H9 (cell line): ENCODE results near the gene WDR70. TPM values are rescaled to one million over a fixed set of nuclear protein-coding genes. Genes with fewer than 3 reads are reported as not detected.

Experiments used
- DNase-seq: peaks from one replicate; pipeline ENCODE4 v3.0.0-alpha.2; 2017
- H2AFZ ChIP-seq: one replicate; pipeline ENCODE4 v1.6.1; 2013; ENCODE audit warnings: mild to moderate bottlenecking, low read length, control low read depth, moderate library complexity
- H2AK5ac ChIP-seq: 2 replicates; pipeline ENCODE4 v1.6.1; 2013; ENCODE audit warnings: low read length, control low read depth, mixed read lengths; ENCODE audit not compliant: insufficient read length
- H2BK120ac ChIP-seq: one replicate; pipeline ENCODE4 v1.6.1; 2013; ENCODE audit warnings: low read depth, mild to moderate bottlenecking, low read length, control low read depth, inconsistent platforms; ENCODE audit not compliant: poor library complexity, severe bottlenecking
- H2BK12ac ChIP-seq: 2 replicates; pipeline ENCODE4 v1.6.1; 2013; ENCODE audit warnings: low read length, control low read depth, mixed read lengths, low read depth; ENCODE audit not compliant: insufficient read length
- H2BK15ac ChIP-seq: 2 replicates; pipeline ENCODE4 v1.6.1; 2013; ENCODE audit warnings: low read depth, low read length, control low read depth
- H2BK20ac ChIP-seq: one replicate; pipeline ENCODE4 v1.6.1; 2013; ENCODE audit warnings: low read depth, mild to moderate bottlenecking, low read length, control low read depth, inconsistent platforms; ENCODE audit not compliant: poor library complexity, severe bottlenecking
- H2BK5ac ChIP-seq: 2 replicates; pipeline ENCODE4 v1.6.1; 2013; ENCODE audit warnings: low read length, control low read depth, mixed read lengths; ENCODE audit not compliant: insufficient read length
- H3K14ac ChIP-seq: 2 replicates; pipeline ENCODE4 v1.6.1; 2013; ENCODE audit warnings: low read length, control low read depth; ENCODE audit not compliant: insufficient read depth
- H3K18ac ChIP-seq: 2 replicates; pipeline ENCODE4 v1.6.1; 2013; ENCODE audit warnings: low read depth, mild to moderate bottlenecking, mixed read lengths, low read length, control low read depth; ENCODE audit not compliant: insufficient read length
- H3K23ac ChIP-seq: 2 replicates; pipeline ENCODE4 v1.6.1; 2013; ENCODE audit warnings: low read length, control low read depth, mixed read lengths, low read depth; ENCODE audit not compliant: insufficient read length
- H3K23me2 ChIP-seq: 2 replicates; pipeline ENCODE4 v1.6.1; 2013; ENCODE audit warnings: low read depth, mild to moderate bottlenecking, mixed read lengths, low read length, control low read depth; ENCODE audit not compliant: insufficient read length, poor library complexity, severe bottlenecking
- H3K27ac ChIP-seq: 2 replicates; pipeline ENCODE4 v1.5.1; 2013; ENCODE audit warnings: low read length, control low read depth, mixed read lengths, low read depth; ENCODE audit not compliant: insufficient read length
- H3K27me3 ChIP-seq: 2 replicates; pipeline ENCODE4 v1.6.1; 2013; ENCODE audit warnings: low read length, control low read depth, inconsistent platforms; ENCODE audit not compliant: insufficient read depth
- H3K4ac ChIP-seq: 2 replicates; pipeline ENCODE4 v1.6.1; 2013; ENCODE audit warnings: low read depth, mild to moderate bottlenecking, control low read depth, inconsistent platforms, low read length, moderate library complexity
- H3K4me1 ChIP-seq: 2 replicates; pipeline ENCODE4 v1.6.1; 2013; ENCODE audit warnings: low read length, control low read depth, inconsistent platforms; ENCODE audit not compliant: insufficient read depth
- H3K4me2 ChIP-seq: 2 replicates; pipeline ENCODE4 v1.6.1; 2013; ENCODE audit warnings: low read length, control low read depth, mixed read lengths; ENCODE audit not compliant: insufficient read length, insufficient read depth
- H3K56ac ChIP-seq: 2 replicates; pipeline ENCODE4 v1.6.1; 2013; ENCODE audit warnings: low read depth, mild to moderate bottlenecking, mixed read lengths, low read length, control low read depth; ENCODE audit not compliant: insufficient read length
- H3K79me1 ChIP-seq: 2 replicates; pipeline ENCODE4 v1.6.1; 2013; ENCODE audit warnings: low read depth, mild to moderate bottlenecking, moderate library complexity, low read length, control low read depth, inconsistent platforms; ENCODE audit not compliant: insufficient read depth, poor library complexity, severe bottlenecking
- H3K79me2 ChIP-seq: 2 replicates; pipeline ENCODE4 v1.6.1; 2013; ENCODE audit warnings: low read length, control low read depth, inconsistent platforms; ENCODE audit not compliant: insufficient read depth
- H3K9ac ChIP-seq: 2 replicates; pipeline ENCODE4 v1.6.1; 2013; ENCODE audit warnings: low read length, control low read depth, mixed read lengths; ENCODE audit not compliant: insufficient read length; ENCODE audit errors: extremely low read depth
- H3K9me3 ChIP-seq: one replicate; pipeline ENCODE4 v1.6.1; 2013; ENCODE audit warnings: low read depth, low read length, inconsistent platforms; ENCODE audit not compliant: control insufficient read depth
- H3T11ph ChIP-seq: one replicate; pipeline ENCODE4 v1.6.1; 2013; ENCODE audit warnings: mild to moderate bottlenecking, low read length, control low read depth, inconsistent platforms
- H4K20me1 ChIP-seq: one replicate; pipeline ENCODE4 v1.6.1; 2013; ENCODE audit not compliant: control insufficient read depth, insufficient read length, insufficient read depth
- H4K5ac ChIP-seq: 2 replicates; pipeline ENCODE4 v1.6.1; 2013; ENCODE audit warnings: low read depth, mild to moderate bottlenecking, mixed read lengths, low read length, control low read depth; ENCODE audit not compliant: insufficient read length
- H4K8ac ChIP-seq: replicated peaks from 2 replicates; pipeline ENCODE4 v1.6.1; 2013; ENCODE audit warnings: low read length, control low read depth, mixed read lengths, low read depth; ENCODE audit not compliant: insufficient read length
- H4K91ac ChIP-seq: 2 replicates; pipeline ENCODE4 v1.6.1; 2013; ENCODE audit warnings: low read depth, mild to moderate bottlenecking, moderate library complexity, mixed read lengths, low read length, control low read depth; ENCODE audit not compliant: insufficient read length
- H3K27ac Mint-ChIP-seq, 3 experiments: 2 replicates in 2 of 3; 3 replicates in 1 of 3; pipeline ENCODE4 v1.8.0; 2020 to 2021; ENCODE audit warnings: mixed read lengths in 3 of 3, mild to moderate bottlenecking in 1 of 3, moderate library complexity in 1 of 3
- H3K27me3 Mint-ChIP-seq: 2 replicates; pipeline ENCODE4 v1.8.0; 2021; ENCODE audit warnings: low read depth, mild to moderate bottlenecking, moderate library complexity, mixed read lengths
- H3K36me3 Mint-ChIP-seq, 3 experiments: 2 replicates in 2 of 3; 3 replicates in 1 of 3; pipeline ENCODE4 v1.8.0; 2020 to 2021; ENCODE audit warnings: low read depth in 3 of 3, mixed read lengths in 3 of 3; ENCODE audit not compliant: insufficient read depth in 1 of 3
- H3K4me1 Mint-ChIP-seq, 2 experiments: 2 replicates each; pipeline ENCODE4 v1.8.0; 2020; ENCODE audit warnings: mixed read lengths in 2 of 2
- H3K4me3 Mint-ChIP-seq, 2 experiments: 2 replicates in 1 of 2; 3 replicates in 1 of 2; pipeline ENCODE4 v1.8.0; 2020 to 2021; ENCODE audit warnings: mild to moderate bottlenecking in 2 of 2, mixed read lengths in 2 of 2, moderate library complexity in 1 of 2
- H3K9me3 Mint-ChIP-seq, 2 experiments: 2 replicates in 1 of 2; 3 replicates in 1 of 2; pipeline ENCODE4 v1.8.0; 2020; ENCODE audit warnings: mild to moderate bottlenecking in 2 of 2, mixed read lengths in 2 of 2, moderate library complexity in 1 of 2
- CTCF ChIP-seq: fragments of 200-600 bp; sonication (generic); conservative IDR thresholded peaks from 3 replicates; pipeline ENCODE4 v1.8.0; 2021; ENCODE audit warnings: antibody characterized with exemption, mild to moderate bottlenecking
- WGBS: extraction: QIAGEN DNeasy Blood & Tissue Kit; methylation state at CpG from one replicate; pipeline ENCODE4 v1.1.7; 2013; ENCODE audit warnings: missing lambda C conversion rate, low lambda C conversion rate, mixed read lengths; ENCODE audit not compliant: insufficient read length; ENCODE audit errors: extremely low coverage; 5-methylcytosine and 5-hydroxymethylcytosine counted together
- total RNA-seq: library from RNA; stranded (reverse); gene quantifications from 2 replicates; pipeline ENCODE4 v1.2.1, GENCODE V29; 2021

The WDR70 gene
- total RNA-seq, 1 experiment from 2014 or later = 38.1 TPM

DNA sequence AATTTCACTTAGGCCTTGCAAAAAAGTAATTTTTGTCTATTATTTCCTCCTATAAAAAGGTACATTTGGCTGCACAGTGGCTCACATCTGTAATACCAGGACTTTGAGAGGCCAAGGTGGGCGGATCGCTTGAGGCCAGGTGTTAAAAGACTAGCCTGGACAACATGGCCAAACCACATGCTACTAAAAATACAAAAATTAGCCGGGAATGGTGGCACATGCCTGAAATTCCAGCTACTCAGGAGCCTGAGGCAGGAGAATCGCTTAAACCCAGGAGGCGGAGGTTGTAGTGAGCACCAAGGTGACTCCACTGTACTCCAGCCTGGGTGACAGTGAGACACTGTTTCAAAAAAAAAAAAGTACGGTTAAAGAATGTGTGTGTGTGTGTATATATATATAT, 24.0 kb upstream of the WDR70 start:
- no peaks in the 10 kb centered on the region for H3K27me3 ChIP-seq
- no CpG with 5 or more reads among the region's 6 CpGs for WGBS
- H3K4ac ChIP-seq = no peak overlapping the region
- no peak overlapping the region for H3K27ac Mint-ChIP-seq
- H3K4me1 Mint-ChIP-seq = no peaks in the 10 kb centered on the region
- H3K56ac ChIP-seq = no peak overlapping the region
- H2BK12ac ChIP-seq = no peak overlapping the region
- no peak overlapping the region for H2BK15ac ChIP-seq
- no peak overlapping the region for H3K27ac ChIP-seq
- H2BK120ac ChIP-seq = no peak overlapping the region
- no peak overlapping the region for H2BK5ac ChIP-seq
- no peak overlapping the region for H2BK20ac ChIP-seq
- H3K4me1 ChIP-seq = no peaks in the 10 kb centered on the region
- H3K79me1 ChIP-seq = no peaks in the 10 kb centered on the region
- no peaks in the 10 kb centered on the region for H3K9me3 ChIP-seq
- H3K4me3 Mint-ChIP-seq = no peak overlapping the region
- H3K79me2 ChIP-seq = no peaks in the 10 kb centered on the region; the same call in 1 of the 2 replicates
- no peak overlapping the region for H4K91ac ChIP-seq
- no peaks in the 10 kb centered on the region for H4K20me1 ChIP-seq
- no peak overlapping the region for H3K23ac ChIP-seq
- no peaks in the 10 kb centered on the region for H3K9me3 Mint-ChIP-seq
- H2AK5ac ChIP-seq = no peak overlapping the region
- H3K27me3 Mint-ChIP-seq = no peaks in the 10 kb centered on the region
- DNase-seq = no peak
- H3K14ac ChIP-seq = no peak overlapping the region
- no peaks in the 10 kb centered on the region for H3K23me2 ChIP-seq
- H3K4me2 ChIP-seq = no peak overlapping the region
- TF ChIP-seq CTCF = no peak
- no peak overlapping the region for H3T11ph ChIP-seq
- H4K5ac ChIP-seq = no peak overlapping the region
- no peak overlapping the region for H3K18ac ChIP-seq
- H2AFZ ChIP-seq = no peak overlapping the region
- H3K36me3 Mint-ChIP-seq = peaks cover 12 to 59% (median 45%) of the 10 kb centered on the region in 3 experiments; a peak in 6 of 7 replicates
- H3K9ac ChIP-seq = no peak overlapping the region
- no peak overlapping the region for H4K8ac ChIP-seq
